Duodenal mucosa (tissue), 2 donors: ENCODE measurements around the gene DSTYK.

Source experiments
- H3K27ac ChIP-seq: one replicate; pipeline ENCODE4 v1.7.0; 2013; ENCODE audit warnings: low read depth, low read length
- H3K27me3 ChIP-seq, 2 donors: one replicate each; pipeline ENCODE4 v1.7.0; 2013; ENCODE audit warnings: low read length in 2 of 2, control low read depth in 1 of 2; ENCODE audit not compliant: insufficient read depth in 2 of 2, control insufficient read depth in 1 of 2
- H3K36me3 ChIP-seq, 2 donors: one replicate each; pipeline ENCODE4 v1.7.0; 2013; ENCODE audit warnings: low read length in 2 of 2, control low read depth in 1 of 2; ENCODE audit not compliant: insufficient read depth in 2 of 2, control insufficient read depth in 1 of 2
- H3K4me1 ChIP-seq, 2 donors: one replicate each; pipeline ENCODE4 v1.7.0; 2013; ENCODE audit warnings: low read length in 2 of 2, control low read depth in 1 of 2; ENCODE audit not compliant: insufficient read depth in 2 of 2, control insufficient read depth in 1 of 2
- H3K4me3 ChIP-seq, 2 donors: one replicate each; pipeline ENCODE4 v1.7.0; 2013; ENCODE audit warnings: low read length in 2 of 2, low read depth in 1 of 2
- H3K9ac ChIP-seq, 2 donors: one replicate each; pipeline ENCODE4 v1.7.0; 2013; ENCODE audit warnings: low read length in 2 of 2, low read depth in 1 of 2
- H3K9me3 ChIP-seq, 2 donors: one replicate each; pipeline ENCODE4 v1.7.0; 2013; ENCODE audit warnings: low read length in 2 of 2, control low read depth in 1 of 2; ENCODE audit not compliant: control insufficient read depth in 1 of 2

Gene DSTYK

GRCh38 chr1:205217418-205217817 lies 5.9 kb upstream of the DSTYK start:
- Histone ChIP-seq H3K4me1 (no peaks in the 10 kb centered on the region), H3K4me3 (no peak overlapping the region), H3K9ac (no peak overlapping the region), H3K36me3 (no peaks in the 10 kb centered on the region), H3K9me3 (no peaks in the 10 kb centered on the region), H3K27ac (no peak overlapping the region), H3K27me3 (no peaks in the 10 kb centered on the region)

GRCh38 chr1:205216588-205216987 lies 5.1 kb upstream of the DSTYK start:
- Histone ChIP-seq H3K27me3 (no peaks in the 10 kb centered on the region), H3K9ac (no peak overlapping the region), H3K4me1 (peaks cover 0 to 8% of the 10 kb centered on the region in 2 donors), H3K36me3 (no peaks in the 10 kb centered on the region), H3K9me3 (no peaks in the 10 kb centered on the region), H3K27ac (no peak overlapping the region), H3K4me3 (no peak overlapping the region)

GRCh38 chr1:205214756-205215155 lies 3.3 kb upstream of the DSTYK start:
- H3K4me1 ChIP-seq, result peaks cover 7 to 16% of the 10 kb centered on the region in 2 donors
- H3K27ac ChIP-seq, result no peak overlapping the region
- H3K4me3 ChIP-seq, result no peak overlapping the region
- H3K9ac ChIP-seq, result no peak overlapping the region
- H3K36me3 ChIP-seq, result no peaks in the 10 kb centered on the region
- H3K9me3 ChIP-seq, result no peaks in the 10 kb centered on the region
- H3K27me3 ChIP-seq, result no peaks in the 10 kb centered on the region

GRCh38 chr1:205211839-205212536 lies 486 bp upstream of the DSTYK start:
- Histone ChIP-seq H3K9me3 (no peaks in the 10 kb centered on the region), H3K27me3 (no peaks in the 10 kb centered on the region), H3K36me3 (no peaks in the 10 kb centered on the region), H3K27ac (no peak overlapping the region), H3K4me1 (peaks cover 10 to 16% of the 10 kb centered on the region in 2 donors), H3K9ac (peak overlapping the region in 1 of 2 donors; percentile 12), H3K4me3 (peak overlapping the region; percentile 92 to 95)

GRCh38 chr1:205210756-205211168 lies 740 bp downstream of the DSTYK start:
- Histone ChIP-seq H3K27me3 (no peaks in the 10 kb centered on the region), H3K4me3 (peak overlapping the region; percentile 92 to 95), H3K27ac (peak overlapping the region; percentile 82), H3K36me3 (no peaks in the 10 kb centered on the region), H3K4me1 (peaks cover 10 to 16% of the 10 kb centered on the region in 2 donors), H3K9ac (peak overlapping the region; percentile 85 to 92), H3K9me3 (no peaks in the 10 kb centered on the region)

- H3K36me3 ChIP-seq, result no peaks in the 10 kb centered on the region
- no peaks in the 10 kb centered on the region for H3K27me3 ChIP-seq
- no peak overlapping the region for H3K27ac ChIP-seq
- no peaks in the 10 kb centered on the region for H3K9me3 ChIP-seq
- H3K9ac ChIP-seq, result no peak overlapping the region
- H3K4me3 ChIP-seq, result no peak overlapping the region
- H3K4me1 ChIP-seq, result peaks cover 10 to 16% of the 10 kb centered on the region in 2 donors
Observed at GRCh38 chr1:205208811-205209210, 2.7 kb downstream of the DSTYK start.

- H3K27ac ChIP-seq, result no peak overlapping the region
- no peaks in the 10 kb centered on the region for H3K9me3 ChIP-seq
- no peak overlapping the region for H3K9ac ChIP-seq
- H3K36me3 ChIP-seq, result no peaks in the 10 kb centered on the region
- no peaks in the 10 kb centered on the region for H3K27me3 ChIP-seq
- H3K4me1 ChIP-seq, result peaks cover 2 to 5% of the 10 kb centered on the region in 2 donors
- no peak overlapping the region for H3K4me3 ChIP-seq
Observed at GRCh38 chr1:205205055-205205454, 6.4 kb downstream of the DSTYK start.

- peaks cover 0 to 3% of the 10 kb centered on the region in 2 donors for H3K4me1 ChIP-seq
Observed at GRCh38 chr1:205204552-205204951, 7.0 kb downstream of the DSTYK start.

GRCh38 chr1:205199931-205200299 lies 11.6 kb downstream of the DSTYK start:
- Histone ChIP-seq H3K27me3 (no peaks in the 10 kb centered on the region), H3K36me3 (no peaks in the 10 kb centered on the region), H3K4me3 (no peak overlapping the region), H3K4me1 (no peaks in the 10 kb centered on the region), H3K9ac (no peak overlapping the region), H3K9me3 (no peaks in the 10 kb centered on the region), H3K27ac (no peak overlapping the region)

More at GRCh38 chr1:205204552-205204951, 7.0 kb downstream of the DSTYK start:
- no peak overlapping the region for H3K27ac ChIP-seq
- H3K9me3 ChIP-seq, result no peaks in the 10 kb centered on the region
- no peaks in the 10 kb centered on the region for H3K27me3 ChIP-seq
- no peak overlapping the region for H3K4me3 ChIP-seq
- H3K36me3 ChIP-seq, result no peaks in the 10 kb centered on the region
- no peak overlapping the region for H3K9ac ChIP-seq

GRCh38 chr1:205199090-205199930 lies 12.2 kb downstream of the DSTYK start:
- Histone ChIP-seq H3K4me1 (no peaks in the 10 kb centered on the region), H3K9me3 (no peaks in the 10 kb centered on the region), H3K4me3 (no peak overlapping the region), H3K27me3 (no peaks in the 10 kb centered on the region), H3K36me3 (no peaks in the 10 kb centered on the region), H3K9ac (no peak overlapping the region), H3K27ac (no peak overlapping the region)
